IPS-15b (cell line): ENCODE data around the gene RTL10.

Experiments
- H3K27me3 ChIP-seq: one replicate; pipeline ENCODE4 v1.6.1; 2013; ENCODE audit warnings: low read length; ENCODE audit not compliant: control insufficient read depth, insufficient read depth
- H3K36me3 ChIP-seq: one replicate; pipeline ENCODE4 v1.6.1; 2013; ENCODE audit warnings: low read length; ENCODE audit not compliant: control insufficient read depth, insufficient read depth
- H3K4me1 ChIP-seq: one replicate; pipeline ENCODE4 v1.6.1; 2013; ENCODE audit warnings: mild to moderate bottlenecking, low read length; ENCODE audit not compliant: control insufficient read depth, insufficient read depth
- H3K4me3 ChIP-seq: one replicate; pipeline ENCODE4 v1.5.1; 2013; ENCODE audit warnings: low read depth, low read length
- H3K9ac ChIP-seq: one replicate; pipeline ENCODE4 v1.6.1; 2013; ENCODE audit warnings: low read depth, mild to moderate bottlenecking, low read length
- H3K9me3 ChIP-seq: one replicate; pipeline ENCODE4 v1.6.1; 2013; ENCODE audit warnings: mild to moderate bottlenecking, low read length; ENCODE audit not compliant: control insufficient read depth, insufficient read depth

RTL10 gene

DNA sequence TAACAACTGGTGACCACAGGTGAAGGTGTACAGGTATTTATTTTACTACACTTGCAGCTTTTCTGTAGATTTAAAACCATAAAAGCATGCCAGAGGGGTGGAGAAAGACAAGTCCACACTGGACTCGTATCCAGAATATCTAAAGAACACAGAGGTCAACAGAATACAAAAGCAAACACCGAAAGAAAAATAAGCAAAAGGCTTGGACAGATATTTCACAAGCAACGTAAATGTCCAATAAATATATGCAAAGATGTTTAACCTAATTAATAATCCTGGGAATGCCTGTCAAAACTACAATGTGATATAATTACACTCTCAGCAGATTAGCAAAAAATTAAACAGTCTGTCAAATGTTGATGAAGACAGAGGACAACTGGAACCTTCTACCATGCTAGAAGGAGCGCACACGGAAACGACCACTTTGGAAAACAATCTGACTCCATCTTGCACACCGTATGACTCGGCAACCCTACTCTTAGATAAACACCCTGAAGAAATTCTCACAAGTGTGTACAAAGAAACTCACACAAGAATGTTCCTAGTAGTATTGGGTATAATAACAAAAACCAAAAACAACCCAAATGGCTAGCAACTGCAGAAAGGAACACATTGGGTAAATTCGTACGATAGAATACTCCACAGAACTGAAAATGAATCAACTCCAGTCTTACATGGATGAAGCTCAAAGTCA, 27.2 kb downstream of the RTL10 start:
- Histone ChIP-seq H3K9me3 (no peaks in the 10 kb centered on the region), H3K4me3 (no peak overlapping the region), H3K4me1 (no peaks in the 10 kb centered on the region), H3K27me3 (no peaks in the 10 kb centered on the region), H3K36me3 (no peaks in the 10 kb centered on the region), H3K9ac (no peak overlapping the region)

DNA sequence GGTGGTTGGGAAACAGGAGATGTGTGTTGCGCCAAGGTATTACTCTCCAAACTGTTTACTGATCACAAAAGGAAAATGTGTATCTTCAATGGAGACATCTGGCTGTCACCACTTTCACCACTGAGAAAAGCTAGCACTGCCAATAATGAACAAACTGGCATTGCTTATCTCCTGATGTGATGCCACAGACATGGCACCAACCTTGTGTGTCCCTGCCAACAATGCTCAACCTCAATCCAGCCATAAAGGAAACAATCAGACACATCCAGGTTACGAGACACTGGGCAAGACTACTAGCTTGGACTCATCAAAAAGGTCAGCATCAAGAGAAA, 28.1 kb downstream of the RTL10 start:
- no peaks in the 10 kb centered on the region for H3K9me3 ChIP-seq
- H3K9ac ChIP-seq, result no peak overlapping the region
- no peaks in the 10 kb centered on the region for H3K4me1 ChIP-seq
- no peaks in the 10 kb centered on the region for H3K27me3 ChIP-seq
- no peak overlapping the region for H3K4me3 ChIP-seq
- no peaks in the 10 kb centered on the region for H3K36me3 ChIP-seq

DNA sequence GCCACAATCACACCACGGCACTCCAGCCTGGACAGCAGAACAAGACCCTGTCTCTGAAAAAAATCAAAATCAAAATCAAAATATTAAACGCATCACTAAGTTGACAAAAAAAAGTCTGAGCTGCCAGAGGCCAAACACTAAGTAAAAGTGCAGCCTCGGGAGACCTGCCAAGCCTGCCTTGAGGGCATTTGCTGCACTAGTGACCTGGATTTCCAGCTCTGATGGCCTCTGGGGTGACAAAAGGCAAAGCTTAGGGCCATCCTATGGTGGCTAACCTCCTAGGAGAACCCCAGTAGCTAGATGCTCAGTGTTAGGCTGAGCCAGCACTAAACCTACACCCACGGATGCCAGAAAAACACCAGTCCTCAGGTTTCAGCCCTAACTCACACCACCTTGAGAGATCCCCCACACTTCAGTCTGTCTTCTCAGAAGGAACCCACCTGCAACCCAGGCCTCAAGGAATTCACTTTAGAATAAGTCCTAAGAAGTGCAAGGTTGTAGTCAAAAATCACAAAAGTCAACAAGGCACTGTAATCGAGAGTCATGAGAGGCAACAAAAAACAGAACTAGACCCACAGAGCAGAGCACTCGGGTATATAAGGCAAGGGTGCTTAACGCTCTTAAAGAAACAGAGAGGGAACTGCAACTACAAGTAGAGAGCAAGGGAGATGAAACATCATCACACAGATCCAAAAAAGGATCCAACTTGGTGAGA, 28.6 kb downstream of the RTL10 start:
- H3K9me3 ChIP-seq, result no peaks in the 10 kb centered on the region
- H3K4me1 ChIP-seq, result no peaks in the 10 kb centered on the region
- no peak overlapping the region for H3K4me3 ChIP-seq
- H3K27me3 ChIP-seq, result no peaks in the 10 kb centered on the region
- no peaks in the 10 kb centered on the region for H3K36me3 ChIP-seq
- no peak overlapping the region for H3K9ac ChIP-seq

GRCh38 chr22:19824926-19825339, 29.7 kb downstream of the RTL10 start:
- Histone ChIP-seq H3K9me3 (no peaks in the 10 kb centered on the region), H3K4me3 (no peak overlapping the region), H3K4me1 (no peaks in the 10 kb centered on the region), H3K27me3 (no peaks in the 10 kb centered on the region), H3K9ac (no peak overlapping the region), H3K36me3 (no peaks in the 10 kb centered on the region)

GRCh38 chr22:19824212-19824925, 30.3 kb downstream of the RTL10 start:
- no peak overlapping the region for H3K9ac ChIP-seq
- no peaks in the 10 kb centered on the region for H3K27me3 ChIP-seq
- no peaks in the 10 kb centered on the region for H3K9me3 ChIP-seq
- H3K36me3 ChIP-seq, result no peaks in the 10 kb centered on the region
- no peaks in the 10 kb centered on the region for H3K4me1 ChIP-seq
- H3K4me3 ChIP-seq, result no peak overlapping the region

GRCh38 chr22:19823902-19824211, 30.8 kb downstream of the RTL10 start:
- Histone ChIP-seq H3K4me3 (no peak overlapping the region), H3K9ac (no peak overlapping the region), H3K27me3 (no peaks in the 10 kb centered on the region), H3K36me3 (no peaks in the 10 kb centered on the region), H3K9me3 (no peaks in the 10 kb centered on the region), H3K4me1 (no peaks in the 10 kb centered on the region)

DNA sequence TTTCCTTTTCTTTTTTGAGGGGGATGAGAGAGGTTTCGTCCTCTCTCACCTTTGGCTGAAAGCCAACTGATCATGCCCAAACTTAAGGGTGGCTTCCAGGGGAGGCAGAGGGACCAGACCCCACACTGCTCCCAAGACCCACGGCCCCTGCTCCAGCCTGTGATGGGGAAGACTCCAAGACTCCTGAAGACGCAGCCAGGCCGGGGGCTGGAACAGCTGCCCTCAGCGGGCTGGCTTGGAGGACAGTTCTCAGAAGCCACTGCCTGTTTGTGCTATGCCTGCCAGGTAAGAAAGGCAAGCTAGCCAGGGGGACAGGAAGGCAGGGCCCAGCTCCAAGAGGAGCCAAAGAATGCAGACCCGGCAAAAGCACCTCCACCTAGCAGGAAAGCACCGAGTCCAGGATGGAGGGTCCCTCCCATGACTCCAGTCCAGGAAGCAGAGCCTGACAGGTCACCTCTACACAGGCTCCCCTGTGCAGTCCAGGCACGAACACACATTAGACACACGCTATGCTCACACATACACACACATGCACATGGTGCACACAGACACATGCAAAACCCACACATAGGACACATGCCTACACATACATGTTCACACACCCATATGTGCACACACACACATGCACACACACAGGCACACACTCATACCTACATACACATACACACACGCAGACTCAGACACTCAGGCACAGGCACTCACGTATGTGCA, 31.3 kb downstream of the RTL10 start:
- Histone ChIP-seq H3K27me3 (no peaks in the 10 kb centered on the region), H3K9ac (no peak overlapping the region)

GRCh38 chr22:19822301-19823117, 32.2 kb downstream of the RTL10 start:
- Histone ChIP-seq H3K4me3 (no peak overlapping the region), H3K9me3 (no peaks in the 10 kb centered on the region), H3K9ac (no peak overlapping the region), H3K4me1 (no peaks in the 10 kb centered on the region), H3K36me3 (no peaks in the 10 kb centered on the region), H3K27me3 (no peaks in the 10 kb centered on the region)

More for the DNA sequence above, 31.3 kb downstream of the RTL10 start:
- Histone ChIP-seq H3K9me3 (no peaks in the 10 kb centered on the region), H3K4me3 (no peak overlapping the region), H3K36me3 (no peaks in the 10 kb centered on the region), H3K4me1 (no peaks in the 10 kb centered on the region)

DNA sequence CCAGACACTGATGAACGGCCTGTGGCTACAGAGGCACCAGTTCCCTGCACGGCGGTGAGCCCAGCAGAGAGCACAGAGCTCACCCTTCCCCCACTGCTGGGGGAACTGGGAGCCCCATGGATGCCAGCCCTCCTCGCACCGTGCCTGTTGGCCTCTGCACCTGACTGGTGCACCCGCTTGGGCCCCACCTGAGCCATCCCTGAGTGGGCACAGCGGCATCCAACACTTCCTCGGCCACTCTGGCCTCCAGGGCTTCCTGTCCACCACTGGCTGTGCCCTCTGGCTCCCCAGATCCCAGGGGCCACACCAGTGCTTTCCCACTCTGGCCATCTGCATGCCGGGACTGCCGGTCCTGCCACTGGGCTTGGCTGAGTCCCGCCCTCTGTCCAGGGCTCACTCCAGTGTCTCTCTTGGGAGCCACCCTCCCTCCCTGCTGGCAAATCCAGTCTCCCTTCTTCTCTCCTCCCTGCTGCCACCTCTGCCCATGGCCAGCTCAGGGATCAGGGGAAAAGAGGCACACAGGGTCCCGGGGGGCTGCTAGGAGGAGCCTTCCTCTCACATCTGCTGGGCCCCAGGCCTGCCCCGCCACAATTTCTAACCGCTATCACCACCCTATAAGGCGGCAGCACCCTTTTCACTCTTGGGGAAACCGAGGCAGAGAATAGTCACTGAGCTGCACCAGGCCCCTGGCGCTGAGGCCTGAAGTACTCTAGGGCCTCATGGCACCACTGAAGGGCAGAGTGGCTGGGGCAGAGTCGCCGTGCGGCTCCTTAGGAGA, 33.0 kb downstream of the RTL10 start:
- no peaks in the 10 kb centered on the region for H3K27me3 ChIP-seq
- no peaks in the 10 kb centered on the region for H3K9me3 ChIP-seq
- H3K4me3 ChIP-seq, result no peak overlapping the region
- H3K4me1 ChIP-seq, result no peaks in the 10 kb centered on the region
- no peak overlapping the region for H3K9ac ChIP-seq
- H3K36me3 ChIP-seq, result no peaks in the 10 kb centered on the region

DNA sequence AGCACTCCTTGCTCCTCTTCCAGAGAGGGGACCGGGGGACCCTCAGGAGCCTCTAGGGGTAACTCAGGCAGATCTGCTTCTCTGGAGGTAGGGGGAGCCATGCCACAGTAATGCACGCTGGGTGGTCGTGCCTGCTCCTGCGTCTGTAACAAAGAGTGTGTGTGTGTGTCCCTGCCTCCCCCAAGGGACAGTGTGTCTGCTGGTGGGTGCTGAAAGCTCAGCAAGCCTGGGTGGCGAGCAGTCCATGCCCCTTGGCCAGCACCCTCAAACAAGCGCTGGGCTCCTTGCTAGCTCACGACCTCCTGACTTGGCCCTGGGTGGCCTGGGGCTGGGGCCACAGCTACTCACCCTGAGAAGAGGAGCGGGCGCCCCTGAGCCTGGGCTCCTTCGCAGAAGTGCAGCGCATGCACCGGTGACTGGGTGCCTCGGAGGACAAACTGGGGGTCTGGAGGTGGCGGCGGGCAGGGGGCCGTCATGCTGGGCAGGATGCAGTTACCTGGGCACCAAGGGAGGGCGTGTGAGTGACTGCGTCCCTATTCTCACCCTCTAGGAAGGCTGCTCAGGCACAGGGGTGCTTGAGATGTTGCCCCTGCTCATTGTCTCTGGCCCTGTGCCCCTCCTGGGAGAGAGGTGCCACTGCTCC, 33.7 kb downstream of the RTL10 start:
- Histone ChIP-seq H3K9ac (no peak overlapping the region), H3K9me3 (no peaks in the 10 kb centered on the region), H3K36me3 (no peaks in the 10 kb centered on the region), H3K27me3 (no peaks in the 10 kb centered on the region), H3K4me3 (no peak overlapping the region), H3K4me1 (no peaks in the 10 kb centered on the region)
